Endothelial cell of umbilical vein (primary cell): ENCODE data around the gene PRPF39. TPM values are rescaled to one million over a fixed set of nuclear protein-coding genes. Genes with fewer than 3 reads are reported as not detected.

Experiments used
- BruUV-seq: library from RNA; stranded (reverse); fragments of 400-500 nt; replicated peaks from 2 replicates; lab custom pipeline; 2021; lab: Mats Ljungman, UMichigan
- CTCF ChIA-PET: fragments of 300-600, 350-600 bp; sonication (Branson Sonifier 250); formaldehyde crosslinking; loops from one replicate; lab custom pipeline; 2021; ENCODE audit warnings: antibody characterized with exemption, inconsistent platforms; lab: Charles Lee
- POLR2A ChIA-PET: fragments of 300-600, 350-600 bp; sonication (Branson Sonifier 250); formaldehyde crosslinking; loops from one replicate; lab custom pipeline; 2021; ENCODE audit warnings: antibody characterized with exemption, inconsistent platforms; lab: Charles Lee
- DNase-seq: peaks from one replicate; pipeline ENCODE4 v3.0.0-alpha.2; 2011; ENCODE audit warnings: low read depth, low spot score
- FAIRE-seq: peaks from 2 replicates; lab custom pipeline; 2011; peaks lifted over from hg19 to GRCh38; lab: Jason Lieb, UNC
- H2AFZ ChIP-seq: 2 replicates; pipeline ENCODE4 v1.6.0; 2012; ENCODE audit warnings: low read depth, low read length, control low read depth, inconsistent platforms
- H3K27ac ChIP-seq: 2 replicates; pipeline ENCODE4 v1.5.1; 2011; ENCODE audit warnings: low read depth, mild to moderate bottlenecking, control low read depth, low read length, moderate library complexity; ENCODE audit not compliant: insufficient read depth
- H3K27me3 ChIP-seq, 2 experiments: 2 replicates each; pipeline versions ENCODE4 v1.6.0 to v1.6.1; 2011; ENCODE audit warnings: low read length in 2 of 2, mixed read lengths in 1 of 2; ENCODE audit not compliant: control insufficient read depth in 2 of 2, insufficient read depth in 2 of 2
- H3K36me3 ChIP-seq, 2 experiments: 2 replicates in 1 of 2; 3 replicates in 1 of 2; pipeline ENCODE4 v1.5.1; 2011; ENCODE audit warnings: low read length in 2 of 2, mild to moderate bottlenecking in 1 of 2, moderate library complexity in 1 of 2; ENCODE audit not compliant: control insufficient read depth in 2 of 2, insufficient read depth in 2 of 2; ENCODE audit errors: extremely low read depth in 1 of 2
- H3K4me1 ChIP-seq: 3 replicates; pipeline ENCODE4 v1.5.1; 2011; ENCODE audit warnings: mild to moderate bottlenecking, low read length; ENCODE audit not compliant: control insufficient read depth, insufficient read depth; ENCODE audit errors: extremely low read depth
- H3K4me2 ChIP-seq: 2 replicates; pipeline ENCODE4 v1.6.1; 2011; ENCODE audit warnings: low read length, control low read depth, mixed read lengths; ENCODE audit not compliant: insufficient read depth
- H3K4me3 ChIP-seq, 3 experiments: fragments of 200-600 bp in 1 of 3; sonication (generic), shearing (Covaris generic) in 1 of 3; replicated peaks in 1 of 3; 2 replicates each; pipeline ENCODE4 v1.5.1; 2011 to 2016; ENCODE audit warnings: control low read depth in 3 of 3, low read length in 3 of 3, mild to moderate bottlenecking in 2 of 3, inconsistent platforms in 1 of 3, low read depth in 1 of 3, moderate library complexity in 1 of 3; ENCODE audit not compliant: insufficient read depth in 1 of 3
- H3K79me2 ChIP-seq: 2 replicates; pipeline ENCODE4 v1.6.0; 2012; ENCODE audit warnings: low read length, inconsistent platforms; ENCODE audit not compliant: control insufficient read depth, insufficient read depth
- H3K9ac ChIP-seq: replicated peaks from 2 replicates; pipeline ENCODE3; 2011; ENCODE audit warnings: low read length, control low read depth; ENCODE audit not compliant: insufficient read depth; ENCODE audit errors: extremely low read depth
- H3K9me1 ChIP-seq: replicated peaks from 3 replicates; pipeline ENCODE4 v1.6.0; 2011; ENCODE audit warnings: mild to moderate bottlenecking, low read length; ENCODE audit not compliant: control insufficient read depth, insufficient read depth; ENCODE audit errors: extremely low read depth
- H3K9me3 ChIP-seq: replicated peaks from 2 replicates; pipeline ENCODE4 v1.5.1; 2012; ENCODE audit warnings: low read length, inconsistent platforms; ENCODE audit not compliant: control insufficient read depth, insufficient read depth
- H4K20me1 ChIP-seq: replicated peaks from 2 replicates; pipeline ENCODE3; 2011; ENCODE audit warnings: mild to moderate bottlenecking, low read length; ENCODE audit not compliant: control insufficient read depth, insufficient read depth; ENCODE audit errors: extremely low read depth
- EZH2 ChIP-seq: IDR thresholded peaks from 2 replicates; pipeline ENCODE4 v1.6.1; 2012; ENCODE audit warnings: borderline replicate concordance, low read depth, mild to moderate bottlenecking, moderate library complexity, low read length, inconsistent platforms; ENCODE audit not compliant: severe bottlenecking
- FOS ChIP-seq: IDR thresholded peaks from 2 replicates; pipeline ENCODE4 v1.6.1; 2011; ENCODE audit warnings: mild to moderate bottlenecking, low read length, moderate library complexity, borderline replicate concordance; ENCODE audit not compliant: insufficient read depth
- GATA2 ChIP-seq: IDR thresholded peaks from 2 replicates; pipeline ENCODE4 v1.7.0; 2011; ENCODE audit warnings: low read depth, mild to moderate bottlenecking, moderate library complexity, mixed read lengths, low read length; ENCODE audit not compliant: insufficient read length, insufficient read depth
- JUN ChIP-seq: IDR thresholded peaks from 2 replicates; pipeline ENCODE4 v1.6.1; 2011; ENCODE audit warnings: borderline replicate concordance, low read depth; ENCODE audit not compliant: insufficient read length, insufficient read depth
- POLR2A ChIP-seq: IDR thresholded peaks from 2 replicates; pipeline ENCODE4 v1.6.1; 2012; ENCODE audit warnings: low read depth, mild to moderate bottlenecking, control low read depth, low read length
- POLR2AphosphoS5 ChIP-seq: IDR thresholded peaks from 2 replicates; pipeline ENCODE4 v1.6.1; 2012; ENCODE audit warnings: low read depth, mild to moderate bottlenecking, control low read depth, low read length, moderate library complexity; ENCODE audit not compliant: insufficient read depth
- dilution Hi-C: fragments of 300-500 bp; cut with MboI; formaldehyde crosslinking; loops from one replicate; pipeline ENCODE4 v1.15.0; 2019; ENCODE audit warnings: low sequenced_read_pairs; ENCODE audit not compliant: extremely low pct_ligation_motif_present
- intact Hi-C: fragments of 100-400 bp; cut with micrococcal nuclease; formaldehyde crosslinking; loops from one replicate; pipeline ENCODE4 v1.10.0; 2022
- polyA plus RNA-seq, 4 experiments: library from polyadenylated mRNA; depleted of rRNA in 3 of 4; stranded (reverse) in 3 of 4; unstranded in 1 of 4; fragments of >200 nt; gene quantifications; 2 replicates each; pipeline versions ENCODE4 v1.2.1 to v1.2.3, GENCODE V29; 2011 to 2012; ENCODE audit warnings: missing spikeins in 1 of 4
- total RNA-seq: library from RNA; stranded (reverse); gene quantifications from 2 replicates; pipeline ENCODE4 v1.2.3, GENCODE V29; 2021
- TF ChIP-seq, protein P1 (sequence below), 2 donors: IDR thresholded peaks; 1 replicate in 1 of 2; 2 replicates in 1 of 2; pipeline ENCODE4 v1.5.1; 2011; ENCODE audit warnings: low read length in 2 of 2, mild to moderate bottlenecking in 2 of 2, moderate library complexity in 2 of 2, control low read depth in 1 of 2, inconsistent platforms in 1 of 2, low read depth in 1 of 2; ENCODE audit not compliant: insufficient read depth in 1 of 2; ENCODE audit errors: extremely low read depth in 1 of 2
- TF ChIP-seq, protein P2 (sequence below): IDR thresholded peaks from 2 replicates; pipeline ENCODE4 v1.6.1; 2011; ENCODE audit not compliant: insufficient read depth, insufficient read length

Gene PRPF39
- total and polyA plus RNA-seq, 2 donors (not counting 3 experiments of a cell fraction or from before 2014, with no cell fraction given): 24.8 to 44.4 TPM

DNA sequence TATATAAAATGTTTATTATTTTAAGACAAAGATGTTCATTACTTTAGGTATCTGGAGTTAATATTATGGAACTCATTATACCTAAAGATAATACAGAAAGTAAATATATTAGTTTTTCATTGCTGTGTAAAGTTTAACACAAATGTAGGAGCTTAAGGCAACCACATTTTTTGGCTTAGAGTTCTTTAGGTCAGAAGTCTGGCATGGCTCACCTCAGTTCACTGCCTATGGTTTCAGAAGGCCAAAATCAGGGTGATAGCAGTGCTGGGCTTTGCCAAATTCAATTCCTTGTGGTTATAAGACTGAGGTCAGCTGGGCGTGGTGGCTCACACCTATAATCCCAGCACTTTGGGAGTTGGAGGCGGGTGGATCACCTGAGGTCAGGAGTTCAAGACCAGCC is 35.5 kb upstream of the PRPF39 start:
- Histone ChIP-seq H4K20me1 (no peaks in the 10 kb centered on the region), H3K79me2 (no peaks in the 10 kb centered on the region), H3K4me2 (no peak overlapping the region), H3K27ac (no peak overlapping the region), H3K4me3 (no peak overlapping the region), H2AFZ (no peak overlapping the region), H3K9ac (no peak overlapping the region), H3K9me3 (no peaks in the 10 kb centered on the region), H3K9me1 (no peaks in the 10 kb centered on the region), H3K27me3 (no peaks in the 10 kb centered on the region), H3K36me3 (no peaks in the 10 kb centered on the region), H3K4me1 (no peaks in the 10 kb centered on the region)
- no peak for TF ChIP-seq GATA2
- TF ChIP-seq FOS: no peak
- TF ChIP-seq POLR2A: no peak
- TF ChIP-seq, protein P1, sequence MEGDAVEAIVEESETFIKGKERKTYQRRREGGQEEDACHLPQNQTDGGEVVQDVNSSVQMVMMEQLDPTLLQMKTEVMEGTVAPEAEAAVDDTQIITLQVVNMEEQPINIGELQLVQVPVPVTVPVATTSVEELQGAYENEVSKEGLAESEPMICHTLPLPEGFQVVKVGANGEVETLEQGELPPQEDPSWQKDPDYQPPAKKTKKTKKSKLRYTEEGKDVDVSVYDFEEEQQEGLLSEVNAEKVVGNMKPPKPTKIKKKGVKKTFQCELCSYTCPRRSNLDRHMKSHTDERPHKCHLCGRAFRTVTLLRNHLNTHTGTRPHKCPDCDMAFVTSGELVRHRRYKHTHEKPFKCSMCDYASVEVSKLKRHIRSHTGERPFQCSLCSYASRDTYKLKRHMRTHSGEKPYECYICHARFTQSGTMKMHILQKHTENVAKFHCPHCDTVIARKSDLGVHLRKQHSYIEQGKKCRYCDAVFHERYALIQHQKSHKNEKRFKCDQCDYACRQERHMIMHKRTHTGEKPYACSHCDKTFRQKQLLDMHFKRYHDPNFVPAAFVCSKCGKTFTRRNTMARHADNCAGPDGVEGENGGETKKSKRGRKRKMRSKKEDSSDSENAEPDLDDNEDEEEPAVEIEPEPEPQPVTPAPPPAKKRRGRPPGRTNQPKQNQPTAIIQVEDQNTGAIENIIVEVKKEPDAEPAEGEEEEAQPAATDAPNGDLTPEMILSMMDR (IDR thresholded peaks at IDR 0.05; ENCODE audit: extremely low read depth in 1 of 2, insufficient read depth in 1 of 2, low read depth in 1 of 2, low read length in 2 of 2): no peak
- no peak for TF ChIP-seq JUN
- dilution Hi-C loops (no loop called here), intact Hi-C loops (no loop called here)
- DNase-seq (no peak), FAIRE-seq (no peak)
- ChIA-PET POLR2A (interaction anchor here (0.7 kb wide), 1 partner anchor 65 kb away, joined by 6 read pairs; no protein-coding TSS in a partner anchor), CTCF (interaction anchor here (1.2 kb wide), 1 partner anchor 22 kb away, joined by 3 read pairs; no protein-coding TSS in a partner anchor)
- no TSS peak for BruUV-seq

DNA sequence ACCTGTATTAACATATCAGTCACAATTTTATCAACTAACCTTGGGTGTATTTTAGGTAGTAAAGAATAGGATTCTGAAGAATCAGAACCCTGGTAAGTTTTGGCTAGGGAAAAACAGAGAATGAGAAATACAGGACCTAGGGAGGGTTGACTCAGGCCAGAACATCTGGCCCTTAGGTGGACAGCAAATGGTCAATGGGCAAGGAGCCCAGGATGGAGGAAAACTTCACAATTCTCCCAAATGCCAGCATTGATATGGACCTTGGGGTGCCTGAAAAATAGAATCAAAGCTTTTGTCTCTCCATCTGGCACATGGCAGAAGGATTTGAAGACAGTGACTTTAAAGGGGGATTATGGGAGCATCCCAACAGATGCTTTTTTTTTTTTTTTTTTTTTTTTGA is 32.7 kb upstream of the PRPF39 start:
- no peak overlapping the region for H2AFZ ChIP-seq
- H3K27ac ChIP-seq: no peak overlapping the region
- H4K20me1 ChIP-seq: no peaks in the 10 kb centered on the region
- ChIA-PET POLR2A (no interaction called here), CTCF (no interaction called here)
- no peak for FAIRE-seq
- no peaks in the 10 kb centered on the region for H3K36me3 ChIP-seq
- no peaks in the 10 kb centered on the region for H3K79me2 ChIP-seq
- H3K9ac ChIP-seq: no peak overlapping the region
- TF ChIP-seq JUN (no peak), EZH2 (no peak), POLR2AphosphoS5 (no peak), POLR2A (no peak)
- TF ChIP-seq, protein P2, sequence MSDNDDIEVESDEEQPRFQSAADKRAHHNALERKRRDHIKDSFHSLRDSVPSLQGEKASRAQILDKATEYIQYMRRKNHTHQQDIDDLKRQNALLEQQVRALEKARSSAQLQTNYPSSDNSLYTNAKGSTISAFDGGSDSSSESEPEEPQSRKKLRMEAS: no peak
- intact Hi-C loops: no loop called here
- H3K4me2 ChIP-seq: no peak overlapping the region
- no peaks in the 10 kb centered on the region for H3K9me1 ChIP-seq
- H3K9me3 ChIP-seq: no peaks in the 10 kb centered on the region
- dilution Hi-C loops: no loop called here
- H3K27me3 ChIP-seq: no peaks in the 10 kb centered on the region
- DNase-seq: no peak
- H3K4me1 ChIP-seq: no peaks in the 10 kb centered on the region
- H3K4me3 ChIP-seq: no peak overlapping the region
- no TSS peak for BruUV-seq
